PC-9 (cell line): ENCODE results near the gene CFAP97D1.

Experiments
- EZH2 ChIP-seq: fragments of 200-600 bp; sonication (generic); IDR thresholded peaks from 2 replicates; pipeline ENCODE4 v1.8.0; 2017; ENCODE audit warnings: antibody characterized with exemption, low read depth
- TF ChIP-seq, protein P1 (sequence below): fragments of 200-600 bp; sonication (generic); conservative IDR thresholded peaks from 2 replicates; pipeline ENCODE4 v1.6.1; 2017; ENCODE audit warnings: mixed run types, antibody characterized with exemption, mild to moderate bottlenecking, moderate library complexity

DNA sequence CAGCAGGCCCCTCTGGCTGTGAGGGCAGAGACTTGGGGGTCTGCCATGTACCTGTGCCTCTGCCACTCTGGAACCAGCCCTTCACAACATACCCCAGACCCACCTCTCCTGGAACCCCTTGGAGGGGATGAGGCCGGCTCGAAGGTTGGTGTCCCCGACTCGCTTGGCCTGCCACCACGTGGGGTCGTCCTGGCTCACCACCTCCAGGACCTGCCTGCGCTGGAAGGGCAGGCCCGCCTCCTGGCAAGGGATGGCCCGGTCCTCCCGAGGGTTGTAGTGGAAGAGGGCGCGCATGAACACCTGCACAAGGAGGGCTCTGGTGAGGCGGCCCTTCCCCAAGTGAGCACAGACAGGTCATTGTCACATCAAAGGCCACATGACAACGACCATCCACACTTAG is 40.5 kb downstream of the CFAP97D1 start:
- TF ChIP-seq, protein P1, sequence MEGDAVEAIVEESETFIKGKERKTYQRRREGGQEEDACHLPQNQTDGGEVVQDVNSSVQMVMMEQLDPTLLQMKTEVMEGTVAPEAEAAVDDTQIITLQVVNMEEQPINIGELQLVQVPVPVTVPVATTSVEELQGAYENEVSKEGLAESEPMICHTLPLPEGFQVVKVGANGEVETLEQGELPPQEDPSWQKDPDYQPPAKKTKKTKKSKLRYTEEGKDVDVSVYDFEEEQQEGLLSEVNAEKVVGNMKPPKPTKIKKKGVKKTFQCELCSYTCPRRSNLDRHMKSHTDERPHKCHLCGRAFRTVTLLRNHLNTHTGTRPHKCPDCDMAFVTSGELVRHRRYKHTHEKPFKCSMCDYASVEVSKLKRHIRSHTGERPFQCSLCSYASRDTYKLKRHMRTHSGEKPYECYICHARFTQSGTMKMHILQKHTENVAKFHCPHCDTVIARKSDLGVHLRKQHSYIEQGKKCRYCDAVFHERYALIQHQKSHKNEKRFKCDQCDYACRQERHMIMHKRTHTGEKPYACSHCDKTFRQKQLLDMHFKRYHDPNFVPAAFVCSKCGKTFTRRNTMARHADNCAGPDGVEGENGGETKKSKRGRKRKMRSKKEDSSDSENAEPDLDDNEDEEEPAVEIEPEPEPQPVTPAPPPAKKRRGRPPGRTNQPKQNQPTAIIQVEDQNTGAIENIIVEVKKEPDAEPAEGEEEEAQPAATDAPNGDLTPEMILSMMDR, result no peak
- no peak for TF ChIP-seq EZH2
